Neural cell (in vitro differentiated cells): ENCODE results near the gene POMT2. TPM values are rescaled to one million over a fixed set of nuclear protein-coding genes. Genes with fewer than 3 reads are reported as not detected.

ENCODE experiments used
- H2AFZ ChIP-seq: fragments of 200-600, 300-800 bp; sonication (generic), shearing (Covaris generic); 2 replicates; pipeline ENCODE4 v1.6.0; 2014; ENCODE audit warnings: low read depth, mild to moderate bottlenecking, antibody characterized with exemption, low read length, moderate library complexity
- H3F3A ChIP-seq: fragments of 200-600 bp; shearing (Covaris generic); 2 replicates; pipeline ENCODE4 v1.6.1; 2016; ENCODE audit warnings: mild to moderate bottlenecking, moderate library complexity, mixed read lengths, antibody characterized with exemption, low read length; ENCODE audit not compliant: insufficient read depth, poor library complexity, severe bottlenecking
- H3K27ac ChIP-seq: fragments of 200-600, 300-800 bp; sonication (generic), shearing (Covaris generic); 2 replicates; pipeline ENCODE4 v1.5.1; 2014; ENCODE audit warnings: mild to moderate bottlenecking, low read length, moderate library complexity
- H3K27me3 ChIP-seq: fragments of 300-800, 200-600 bp; sonication (generic), shearing (Covaris generic); 2 replicates; pipeline ENCODE4 v1.6.0; 2014; ENCODE audit warnings: mild to moderate bottlenecking, low read depth, low read length, moderate library complexity; ENCODE audit not compliant: insufficient read depth
- H3K36me3 ChIP-seq: fragments of 300-800, 200-600 bp; sonication (generic), shearing (Covaris generic); 2 replicates; pipeline ENCODE4 v1.5.1; 2014; ENCODE audit warnings: mild to moderate bottlenecking, antibody characterized with exemption, low read length, moderate library complexity; ENCODE audit not compliant: insufficient read depth
- H3K4me2 ChIP-seq: fragments of 300-800, 200-600 bp; sonication (generic), shearing (Covaris generic); 2 replicates; pipeline ENCODE4 v1.6.0; 2014; ENCODE audit warnings: mild to moderate bottlenecking, low read length
- H3K4me3 ChIP-seq: fragments of 300-800, 200-600 bp; sonication (generic), shearing (Covaris generic); 2 replicates; pipeline ENCODE4 v1.5.1; 2014; ENCODE audit warnings: mild to moderate bottlenecking, low read length, moderate library complexity
- H3K79me2 ChIP-seq: fragments of 200-600 bp; shearing (Covaris generic); replicated peaks from 2 replicates; pipeline ENCODE4 v1.6.0; 2014; ENCODE audit warnings: mild to moderate bottlenecking, low read length, moderate library complexity; ENCODE audit not compliant: insufficient read depth
- H3K9ac ChIP-seq: fragments of 300-800, 200-600 bp; sonication (generic), shearing (Covaris generic); 2 replicates; pipeline ENCODE4 v1.6.1; 2016; ENCODE audit warnings: mild to moderate bottlenecking, low read length, mixed read lengths
- H3K9me2 ChIP-seq: fragments of 200-600 bp; shearing (Covaris generic); 2 replicates; pipeline ENCODE4 v1.6.1; 2016; ENCODE audit warnings: mild to moderate bottlenecking, low read length, mixed read lengths; ENCODE audit not compliant: insufficient read depth
- H3K9me3 ChIP-seq: fragments of 200-600, 300-800 bp; sonication (generic), shearing (Covaris generic); 2 replicates; pipeline ENCODE4 v1.6.1; 2016; ENCODE audit warnings: mild to moderate bottlenecking, mixed run types, low read length, moderate library complexity, mixed read lengths
- H4K20me1 ChIP-seq: fragments of 200-600 bp; shearing (Covaris generic); 2 replicates; pipeline ENCODE4 v1.6.1; 2016; ENCODE audit warnings: mild to moderate bottlenecking, mixed run types; ENCODE audit not compliant: insufficient read depth
- EZH2 ChIP-seq: fragments of 200-600, 300-800 bp; shearing (Covaris generic), sonication (generic); IDR thresholded peaks from 2 replicates; pipeline ENCODE4 v1.6.1; 2014; ENCODE audit warnings: antibody characterized with exemption, low read length, borderline replicate concordance, mild to moderate bottlenecking; ENCODE audit not compliant: insufficient read depth, poor library complexity, severe bottlenecking
- MXI1 ChIP-seq: fragments of 450-650 bp; conservative IDR thresholded peaks from 2 replicates; pipeline ENCODE4 v1.6.1; 2014; ENCODE audit warnings: antibody characterized with exemption, mild to moderate bottlenecking; ENCODE audit not compliant: poor library complexity, severe bottlenecking
- POLR2AphosphoS5 ChIP-seq: IDR thresholded peaks from 2 replicates; pipeline ENCODE4 v1.6.1; 2012
- RAD21 ChIP-seq: fragments of 450-650 bp; conservative IDR thresholded peaks from 2 replicates; pipeline ENCODE4 v1.6.1; 2014; ENCODE audit warnings: antibody characterized with exemption, mild to moderate bottlenecking, moderate library complexity
- SMC3 ChIP-seq: fragments of 450-650 bp; conservative IDR thresholded peaks from 2 replicates; pipeline ENCODE4 v1.6.1; 2014; ENCODE audit warnings: antibody characterized with exemption, mild to moderate bottlenecking, moderate library complexity; ENCODE audit not compliant: poor library complexity
- TAF1 ChIP-seq: IDR thresholded peaks from 2 replicates; pipeline ENCODE4 v1.6.1; 2012; ENCODE audit warnings: low read depth
- polyA minus RNA-seq: library from RNA; depleted of rRNA, polyadenylated mRNA; stranded (reverse); fragments of >200 nt; gene quantifications from 2 replicates; pipeline ENCODE4 v1.2.3, GENCODE V29; 2014
- polyA plus RNA-seq: library from polyadenylated mRNA; depleted of rRNA; stranded (reverse); fragments of >200 nt; gene quantifications from 2 replicates; pipeline ENCODE4 v1.2.3, GENCODE V29; 2014
- TF ChIP-seq, protein P1 (sequence below): IDR thresholded peaks from 2 replicates; pipeline ENCODE4 v1.6.1; 2012; ENCODE audit warnings: borderline replicate concordance
- TF ChIP-seq, protein P2 (sequence below): fragments of 450-650 bp; IDR thresholded peaks from 2 replicates; pipeline ENCODE4 v1.5.1; 2014; ENCODE audit warnings: antibody characterized with exemption, mild to moderate bottlenecking, moderate library complexity; ENCODE audit not compliant: poor library complexity, severe bottlenecking

Gene POMT2, protein sequence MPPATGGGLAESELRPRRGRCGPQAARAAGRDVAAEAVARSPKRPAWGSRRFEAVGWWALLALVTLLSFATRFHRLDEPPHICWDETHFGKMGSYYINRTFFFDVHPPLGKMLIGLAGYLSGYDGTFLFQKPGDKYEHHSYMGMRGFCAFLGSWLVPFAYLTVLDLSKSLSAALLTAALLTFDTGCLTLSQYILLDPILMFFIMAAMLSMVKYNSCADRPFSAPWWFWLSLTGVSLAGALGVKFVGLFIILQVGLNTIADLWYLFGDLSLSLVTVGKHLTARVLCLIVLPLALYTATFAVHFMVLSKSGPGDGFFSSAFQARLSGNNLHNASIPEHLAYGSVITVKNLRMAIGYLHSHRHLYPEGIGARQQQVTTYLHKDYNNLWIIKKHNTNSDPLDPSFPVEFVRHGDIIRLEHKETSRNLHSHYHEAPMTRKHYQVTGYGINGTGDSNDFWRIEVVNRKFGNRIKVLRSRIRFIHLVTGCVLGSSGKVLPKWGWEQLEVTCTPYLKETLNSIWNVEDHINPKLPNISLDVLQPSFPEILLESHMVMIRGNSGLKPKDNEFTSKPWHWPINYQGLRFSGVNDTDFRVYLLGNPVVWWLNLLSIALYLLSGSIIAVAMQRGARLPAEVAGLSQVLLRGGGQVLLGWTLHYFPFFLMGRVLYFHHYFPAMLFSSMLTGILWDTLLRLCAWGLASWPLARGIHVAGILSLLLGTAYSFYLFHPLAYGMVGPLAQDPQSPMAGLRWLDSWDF
- polyA plus RNA-seq (9.6 and 11.5 TPM in 2 replicates), polyA minus RNA-seq (11.1 and 14.1 TPM in 2 replicates)

DNA sequence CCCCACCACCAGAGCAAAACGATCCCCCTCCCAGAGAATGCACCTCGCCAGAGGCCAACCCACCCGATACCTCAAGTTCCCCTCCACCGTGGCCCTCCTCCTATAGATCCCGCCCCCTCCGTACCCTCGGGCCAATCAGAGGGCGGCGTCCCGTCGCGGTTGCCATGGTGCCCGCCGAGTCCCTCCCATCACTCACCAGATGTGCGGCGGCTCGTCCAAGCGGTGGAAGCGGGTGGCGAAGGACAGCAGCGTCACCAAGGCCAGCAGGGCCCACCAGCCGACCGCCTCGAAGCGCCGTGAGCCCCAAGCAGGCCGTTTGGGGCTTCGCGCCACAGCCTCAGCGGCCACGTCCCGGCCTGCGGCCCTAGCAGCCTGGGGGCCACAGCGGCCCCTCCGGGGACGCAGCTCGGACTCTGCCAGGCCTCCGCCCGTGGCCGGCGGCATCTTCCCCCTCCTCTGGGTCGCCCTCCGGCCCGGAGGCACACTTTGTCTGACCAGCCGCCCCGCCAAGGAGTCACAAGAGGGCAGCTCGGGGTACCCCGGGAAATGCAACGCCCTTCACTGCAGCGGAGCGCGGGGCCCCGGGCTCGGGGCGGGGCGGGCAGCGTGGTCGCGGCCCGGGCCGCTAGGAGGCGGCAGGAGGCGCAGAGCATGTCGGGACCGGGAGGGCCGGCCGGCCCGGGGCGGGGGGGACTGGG is at the start of gene POMT2:
TSS of gene POMT2 (minus strand) at position 646 of the 698 bp plus-strand sequence. CDS start at position 444, 202 bp downstream.
- H3K9me3 ChIP-seq, result no peaks in the 10 kb centered on the region
- peak within 1 kb of the TSS; percentile 91 for H3K9ac ChIP-seq
- H4K20me1 ChIP-seq, result no peaks in the 10 kb centered on the region
- TF ChIP-seq MXI1 (peak; percentile 75), POLR2AphosphoS5 (peak; percentile 83), RAD21 (no peak), EZH2 (no peak), SMC3 (peak; percentile 46)
- TF ChIP-seq, protein P1, sequence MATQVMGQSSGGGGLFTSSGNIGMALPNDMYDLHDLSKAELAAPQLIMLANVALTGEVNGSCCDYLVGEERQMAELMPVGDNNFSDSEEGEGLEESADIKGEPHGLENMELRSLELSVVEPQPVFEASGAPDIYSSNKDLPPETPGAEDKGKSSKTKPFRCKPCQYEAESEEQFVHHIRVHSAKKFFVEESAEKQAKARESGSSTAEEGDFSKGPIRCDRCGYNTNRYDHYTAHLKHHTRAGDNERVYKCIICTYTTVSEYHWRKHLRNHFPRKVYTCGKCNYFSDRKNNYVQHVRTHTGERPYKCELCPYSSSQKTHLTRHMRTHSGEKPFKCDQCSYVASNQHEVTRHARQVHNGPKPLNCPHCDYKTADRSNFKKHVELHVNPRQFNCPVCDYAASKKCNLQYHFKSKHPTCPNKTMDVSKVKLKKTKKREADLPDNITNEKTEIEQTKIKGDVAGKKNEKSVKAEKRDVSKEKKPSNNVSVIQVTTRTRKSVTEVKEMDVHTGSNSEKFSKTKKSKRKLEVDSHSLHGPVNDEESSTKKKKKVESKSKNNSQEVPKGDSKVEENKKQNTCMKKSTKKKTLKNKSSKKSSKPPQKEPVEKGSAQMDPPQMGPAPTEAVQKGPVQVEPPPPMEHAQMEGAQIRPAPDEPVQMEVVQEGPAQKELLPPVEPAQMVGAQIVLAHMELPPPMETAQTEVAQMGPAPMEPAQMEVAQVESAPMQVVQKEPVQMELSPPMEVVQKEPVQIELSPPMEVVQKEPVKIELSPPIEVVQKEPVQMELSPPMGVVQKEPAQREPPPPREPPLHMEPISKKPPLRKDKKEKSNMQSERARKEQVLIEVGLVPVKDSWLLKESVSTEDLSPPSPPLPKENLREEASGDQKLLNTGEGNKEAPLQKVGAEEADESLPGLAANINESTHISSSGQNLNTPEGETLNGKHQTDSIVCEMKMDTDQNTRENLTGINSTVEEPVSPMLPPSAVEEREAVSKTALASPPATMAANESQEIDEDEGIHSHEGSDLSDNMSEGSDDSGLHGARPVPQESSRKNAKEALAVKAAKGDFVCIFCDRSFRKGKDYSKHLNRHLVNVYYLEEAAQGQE, result peak; percentile 15
- TF ChIP-seq, protein P2, sequence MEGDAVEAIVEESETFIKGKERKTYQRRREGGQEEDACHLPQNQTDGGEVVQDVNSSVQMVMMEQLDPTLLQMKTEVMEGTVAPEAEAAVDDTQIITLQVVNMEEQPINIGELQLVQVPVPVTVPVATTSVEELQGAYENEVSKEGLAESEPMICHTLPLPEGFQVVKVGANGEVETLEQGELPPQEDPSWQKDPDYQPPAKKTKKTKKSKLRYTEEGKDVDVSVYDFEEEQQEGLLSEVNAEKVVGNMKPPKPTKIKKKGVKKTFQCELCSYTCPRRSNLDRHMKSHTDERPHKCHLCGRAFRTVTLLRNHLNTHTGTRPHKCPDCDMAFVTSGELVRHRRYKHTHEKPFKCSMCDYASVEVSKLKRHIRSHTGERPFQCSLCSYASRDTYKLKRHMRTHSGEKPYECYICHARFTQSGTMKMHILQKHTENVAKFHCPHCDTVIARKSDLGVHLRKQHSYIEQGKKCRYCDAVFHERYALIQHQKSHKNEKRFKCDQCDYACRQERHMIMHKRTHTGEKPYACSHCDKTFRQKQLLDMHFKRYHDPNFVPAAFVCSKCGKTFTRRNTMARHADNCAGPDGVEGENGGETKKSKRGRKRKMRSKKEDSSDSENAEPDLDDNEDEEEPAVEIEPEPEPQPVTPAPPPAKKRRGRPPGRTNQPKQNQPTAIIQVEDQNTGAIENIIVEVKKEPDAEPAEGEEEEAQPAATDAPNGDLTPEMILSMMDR, result peak; percentile 68
- H3K27ac ChIP-seq, result peak within 1 kb of the TSS; percentile 89
- H3F3A ChIP-seq, result no peaks in the 10 kb centered on the region
- H3K4me3 ChIP-seq, result peak within 1 kb of the TSS; percentile 93
- peaks cover 10% of the 10 kb centered on the region for H3K79me2 ChIP-seq
- H2AFZ ChIP-seq, result peak within 1 kb of the TSS; percentile 97
- H3K36me3 ChIP-seq, result no peaks in the 10 kb centered on the region
- no peaks in the 10 kb centered on the region for H3K27me3 ChIP-seq
- H3K9me2 ChIP-seq, result no peaks in the 10 kb centered on the region
- H3K4me2 ChIP-seq, result peak within 1 kb of the TSS; percentile 58

DNA sequence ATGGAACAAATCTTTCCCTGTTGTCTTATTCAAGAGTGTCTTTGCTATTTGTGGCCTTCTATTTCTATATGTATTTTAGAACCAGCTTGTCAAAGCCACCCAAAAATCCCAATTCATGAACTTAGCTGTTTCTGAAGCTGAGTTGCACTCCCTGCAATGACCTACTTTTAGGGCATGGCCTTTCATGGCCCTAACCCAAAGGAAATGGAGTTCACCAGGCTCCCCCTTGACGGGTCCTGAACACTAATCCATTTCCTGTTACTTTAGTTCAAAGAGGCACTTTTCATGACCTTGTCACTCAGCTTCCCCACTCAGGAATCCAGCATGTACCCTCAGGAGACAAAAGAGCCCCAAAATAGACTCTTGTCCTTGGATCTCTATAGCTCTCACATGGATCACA is 48.6 kb upstream of the POMT2 start:
- Histone ChIP-seq H3K4me2 (no peak overlapping the region), H3K9me3 (no peaks in the 10 kb centered on the region), H3K36me3 (no peaks in the 10 kb centered on the region), H2AFZ (no peak overlapping the region), H3K27ac (no peak overlapping the region), H3K27me3 (no peaks in the 10 kb centered on the region), H3F3A (no peaks in the 10 kb centered on the region), H3K79me2 (peaks cover 7% of the 10 kb centered on the region), H3K9me2 (no peaks in the 10 kb centered on the region), H3K4me3 (no peak overlapping the region), H4K20me1 (no peaks in the 10 kb centered on the region), H3K9ac (no peak overlapping the region)
- TF ChIP-seq MXI1, result no peak
- TF ChIP-seq, protein P2, result no peak
- TF ChIP-seq RAD21, result no peak
- TF ChIP-seq TAF1, result no peak
